ENCODE measurements around the gene DDX31. TPM values are rescaled to one million over a fixed set of nuclear protein-coding genes. Genes with fewer than 3 reads are reported as not detected.

Gene DDX31
- total RNA-seq, 2 donors from 2014 or later: 8.6 to 15.6 TPM

DNA sequence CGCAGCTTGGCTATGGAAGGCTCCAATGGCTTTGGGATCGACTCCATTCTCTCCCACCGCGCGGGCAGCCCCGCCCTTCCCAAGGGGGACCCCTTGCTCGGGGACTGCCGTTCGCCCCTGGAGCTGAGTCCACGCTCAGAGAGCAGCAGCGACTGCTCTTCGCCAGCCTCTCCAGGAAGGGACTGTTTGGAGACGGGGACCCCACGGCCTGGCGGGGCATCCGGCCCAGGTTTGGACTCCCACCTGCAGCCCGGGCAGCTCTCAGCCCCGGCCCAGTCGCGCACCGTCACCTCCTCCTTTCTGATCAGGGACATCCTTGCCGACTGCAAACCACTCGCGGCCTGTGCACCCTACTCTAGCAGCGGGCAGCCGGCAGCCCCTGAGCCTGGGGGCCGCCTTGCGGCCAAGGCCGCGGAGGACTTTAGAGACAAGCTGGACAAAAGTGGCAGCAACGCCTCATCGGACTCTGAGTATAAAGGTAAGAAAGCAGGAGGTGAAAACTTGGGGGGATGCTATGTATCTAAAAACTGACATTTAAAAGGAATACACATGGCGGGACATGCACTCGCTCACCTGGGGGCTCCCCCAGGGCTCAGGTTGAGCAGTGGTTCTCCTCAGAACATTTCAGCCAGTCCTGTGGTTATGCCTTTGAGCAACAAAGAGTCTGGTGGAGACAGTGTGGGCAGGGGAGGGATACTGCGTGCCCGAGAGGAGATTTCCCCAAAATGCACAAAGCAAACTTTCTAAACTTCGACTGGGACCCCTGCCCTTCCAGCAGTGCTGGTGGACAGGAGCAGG is 86.8 kb downstream of the DDX31 start:
- WGBS, 2 donors: 7 to 8% methylated on average over 26 to 37 of the region's 37 CpGs
- no peak overlapping the region for H3K27ac ChIP-seq
- DNase-seq (no peak), ATAC-seq (no peak)
- no peaks in the 10 kb centered on the region for H3K9me3 ChIP-seq
- H3K4me1 ChIP-seq: peaks cover 5% of the 10 kb centered on the region
- H3K27me3 ChIP-seq: peaks cover 0 to 71% of the 10 kb centered on the region in 2 donors
- TF ChIP-seq, protein P1, sequence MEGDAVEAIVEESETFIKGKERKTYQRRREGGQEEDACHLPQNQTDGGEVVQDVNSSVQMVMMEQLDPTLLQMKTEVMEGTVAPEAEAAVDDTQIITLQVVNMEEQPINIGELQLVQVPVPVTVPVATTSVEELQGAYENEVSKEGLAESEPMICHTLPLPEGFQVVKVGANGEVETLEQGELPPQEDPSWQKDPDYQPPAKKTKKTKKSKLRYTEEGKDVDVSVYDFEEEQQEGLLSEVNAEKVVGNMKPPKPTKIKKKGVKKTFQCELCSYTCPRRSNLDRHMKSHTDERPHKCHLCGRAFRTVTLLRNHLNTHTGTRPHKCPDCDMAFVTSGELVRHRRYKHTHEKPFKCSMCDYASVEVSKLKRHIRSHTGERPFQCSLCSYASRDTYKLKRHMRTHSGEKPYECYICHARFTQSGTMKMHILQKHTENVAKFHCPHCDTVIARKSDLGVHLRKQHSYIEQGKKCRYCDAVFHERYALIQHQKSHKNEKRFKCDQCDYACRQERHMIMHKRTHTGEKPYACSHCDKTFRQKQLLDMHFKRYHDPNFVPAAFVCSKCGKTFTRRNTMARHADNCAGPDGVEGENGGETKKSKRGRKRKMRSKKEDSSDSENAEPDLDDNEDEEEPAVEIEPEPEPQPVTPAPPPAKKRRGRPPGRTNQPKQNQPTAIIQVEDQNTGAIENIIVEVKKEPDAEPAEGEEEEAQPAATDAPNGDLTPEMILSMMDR (IDR thresholded peaks at IDR 0.05): no peak
- TF ChIP-seq POLR2A (IDR thresholded peaks at IDR 0.05): no peak
- intact Hi-C loops (cut with DNase I): no loop called here
- no peak overlapping the region for H3K4me3 ChIP-seq
- H3K36me3 ChIP-seq (replicated peaks in 1 of 2; ENCODE audit: insufficient read depth in 1 of 2, low read depth in 2 of 2): no peaks in the 10 kb centered on the region

DNA sequence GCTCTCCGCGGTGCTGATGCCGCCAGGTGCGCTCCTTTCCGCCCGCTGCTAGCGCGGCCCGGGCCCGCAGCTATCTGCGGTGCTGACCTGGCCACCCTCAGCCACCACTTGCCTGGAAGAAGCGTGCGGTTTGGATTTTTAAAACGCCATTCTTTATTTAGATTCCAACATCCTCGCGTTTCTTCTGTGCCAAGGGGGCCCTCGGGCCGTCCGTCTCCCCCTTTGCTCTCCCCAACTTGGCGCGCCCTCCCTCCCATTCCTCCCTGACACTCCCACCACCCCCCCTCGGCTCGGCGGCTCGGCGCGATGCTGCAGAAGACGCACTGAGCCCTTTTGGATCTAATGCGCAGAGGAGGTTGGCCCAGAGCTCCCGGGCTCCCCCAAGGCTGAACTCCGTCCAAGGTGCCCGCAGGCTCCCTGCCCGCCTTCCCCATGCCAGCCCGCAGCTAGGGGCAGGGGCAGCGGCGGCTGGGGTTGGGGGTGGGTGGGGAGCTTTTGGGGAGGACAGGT is 87.5 kb downstream of the DDX31 start, which contains the start of gene BARHL1:
Gene BARHL1, plus strand, starts transcription at position 331 of the 510 bp plus-strand sequence. CDS start 192 bp downstream, outside the sequence.
- Histone ChIP-seq H3K4me1 (peaks cover 5% of the 10 kb centered on the region), H3K9me3 (no peaks in the 10 kb centered on the region), H3K36me3 (replicated peaks in 1 of 2; ENCODE audit: insufficient read depth in 1 of 2, low read depth in 2 of 2) (no peaks in the 10 kb centered on the region), H3K27ac (no peak within 1 kb of the TSS), H3K4me3 (no peak within 1 kb of the TSS), H3K27me3 (peaks cover 0 to 65% of the 10 kb centered on the region in 2 donors)
- no peak for TF ChIP-seq POLR2A (IDR thresholded peaks at IDR 0.05)
- TF ChIP-seq, protein P1 (IDR thresholded peaks at IDR 0.05): no peak
- WGBS, 2 donors: 3 to 4% methylated on average over 27 to 31 of the region's 36 CpGs
- ATAC-seq: no peak
- intact Hi-C loops (cut with DNase I): no loop called here
- no peak for DNase-seq

DNA sequence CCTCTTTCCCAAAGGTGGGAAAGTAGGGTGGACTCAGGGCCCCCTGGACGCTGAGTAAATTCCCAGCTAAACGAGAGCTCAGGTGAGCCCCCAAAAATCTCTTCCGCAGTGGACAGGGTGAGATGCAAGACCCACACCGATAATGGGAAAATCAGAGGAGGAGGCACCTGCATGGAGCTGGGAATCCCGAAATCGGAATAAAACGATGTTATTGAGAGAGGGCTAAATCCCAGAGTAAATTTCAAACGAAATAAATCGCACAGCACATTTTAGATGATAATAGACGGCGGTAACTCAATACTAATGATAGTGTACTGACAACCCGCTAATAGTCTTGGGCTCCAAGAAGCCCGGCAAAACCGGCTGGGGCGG is 90.4 kb downstream of the DDX31 start:
- DNase-seq: no peak
- Histone ChIP-seq H3K36me3 (replicated peaks in 1 of 2; ENCODE audit: insufficient read depth in 1 of 2, low read depth in 2 of 2) (no peaks in the 10 kb centered on the region), H3K9me3 (no peaks in the 10 kb centered on the region), H3K4me3 (no peak overlapping the region), H3K4me1 (peaks cover 5% of the 10 kb centered on the region), H3K27ac (no peak overlapping the region), H3K27me3 (peaks cover 0 to 40% of the 10 kb centered on the region in 2 donors)
- intact Hi-C loops (cut with DNase I): no loop called here
- TF ChIP-seq, protein P1 (IDR thresholded peaks at IDR 0.05): no peak
- TF ChIP-seq POLR2A (IDR thresholded peaks at IDR 0.05): no peak
- no peak for ATAC-seq
- WGBS, 2 donors: 1 to 4% methylated on average over 15 of the region's 15 CpGs

DNA sequence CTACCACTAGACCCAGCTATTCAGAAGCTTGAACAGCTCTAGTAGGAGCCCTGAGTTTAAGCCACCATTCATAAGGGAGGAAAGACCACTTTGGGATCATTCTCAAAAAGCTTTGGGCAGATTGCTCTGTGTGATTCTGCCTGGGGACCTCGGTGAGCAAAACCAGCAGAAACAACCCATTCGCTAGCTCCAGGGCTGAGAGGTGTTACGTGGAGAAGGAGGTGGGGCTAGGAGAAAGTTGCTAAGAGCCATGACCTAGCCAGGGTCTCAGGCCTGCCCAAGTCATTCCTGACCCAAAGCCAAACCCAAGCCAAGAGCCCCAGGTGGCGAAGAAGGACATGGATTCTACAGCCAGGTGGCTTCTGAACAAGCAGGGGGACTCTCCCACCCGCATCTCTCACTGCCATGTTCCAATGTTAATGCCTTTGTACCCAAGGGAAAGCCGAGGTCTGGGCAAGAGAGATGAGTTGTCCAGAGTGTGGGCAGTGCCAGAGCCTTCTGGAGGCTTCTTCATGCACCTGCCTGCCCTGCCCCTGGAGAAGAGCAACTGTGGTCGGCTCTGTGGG is 91.3 kb downstream of the DDX31 start:
- ATAC-seq (no peak), DNase-seq (no peak)
- WGBS, 2 donors: 38 to 55% methylated on average over 7 of the region's 7 CpGs
- no peak overlapping the region for H3K4me3 ChIP-seq
- TF ChIP-seq, protein P1 (IDR thresholded peaks at IDR 0.05): no peak
- TF ChIP-seq POLR2A (IDR thresholded peaks at IDR 0.05): no peak
- peaks cover 3 to 39% of the 10 kb centered on the region in 2 donors for H3K27me3 ChIP-seq
- H3K4me1 ChIP-seq: peaks cover 5% of the 10 kb centered on the region
- no peaks in the 10 kb centered on the region for H3K36me3 ChIP-seq (replicated peaks in 1 of 2; ENCODE audit: insufficient read depth in 1 of 2, low read depth in 2 of 2)
- no peak overlapping the region for H3K27ac ChIP-seq
- intact Hi-C loops (cut with DNase I): no loop called here
- H3K9me3 ChIP-seq: no peaks in the 10 kb centered on the region

Data from body of pancreas (tissue), 4 donors.